ACHN (cell line): ENCODE data around the gene CLDN14.

ENCODE experiments used
- DNase-seq: peaks from one replicate; pipeline ENCODE4 v3.0.0-alpha.2; 2015
- in situ Hi-C: cut with HindIII; loops from 2 replicates; pipeline ENCODE4 v1.10.0; 2017; ENCODE audit warnings: low sequenced_read_pairs, low pct_ligation_motif_present, low pct_unique_long_range_greater_than_20kb

The CLDN14 gene

DNA sequence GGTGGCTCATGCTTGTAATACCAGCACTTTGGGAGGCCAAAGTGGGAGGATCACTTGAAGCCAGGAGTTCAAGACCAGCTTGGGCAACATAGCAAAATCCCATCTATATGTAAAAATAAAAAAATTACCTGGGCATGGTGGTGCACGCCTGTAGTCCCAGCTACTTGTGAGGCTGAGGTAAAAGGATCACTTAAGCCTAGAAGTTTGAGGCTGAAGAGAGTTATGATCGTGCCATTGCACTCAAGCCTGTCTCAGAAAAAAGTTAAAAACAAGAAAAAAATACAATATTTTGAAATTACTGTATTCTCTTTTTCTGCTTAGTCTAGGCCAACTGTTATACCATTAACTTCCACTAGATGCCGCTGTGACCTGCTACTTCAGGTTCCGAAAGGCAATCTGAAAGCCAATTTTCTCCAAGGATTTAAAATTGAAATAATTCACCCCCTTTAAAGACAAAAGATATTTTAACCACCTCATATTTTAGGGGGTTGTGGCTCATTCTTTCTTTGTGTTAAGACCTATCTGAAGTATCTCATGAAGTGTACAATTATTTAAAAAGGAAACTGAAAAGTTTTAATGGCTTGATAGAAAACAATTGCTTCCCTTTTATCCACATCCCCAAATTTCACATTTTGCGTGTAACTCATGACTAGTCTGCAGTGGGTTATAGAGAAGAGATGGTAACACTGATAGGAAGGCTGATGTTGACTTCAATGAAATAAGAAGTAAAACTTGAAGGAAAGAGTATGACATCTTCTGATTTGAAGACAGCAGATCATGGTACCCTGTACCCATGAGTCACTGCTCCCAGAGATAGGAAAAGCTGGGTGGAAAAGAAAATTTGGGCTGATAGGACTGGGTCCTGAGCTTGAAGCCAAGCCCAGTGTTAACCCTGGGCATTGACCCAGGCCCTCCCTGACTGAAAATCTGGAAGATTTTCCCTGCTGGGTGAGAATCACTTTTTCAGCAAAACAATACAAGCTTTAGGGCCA lies 24.4 kb upstream of the CLDN14 start:
- in situ Hi-C loops: no loop called here
- DNase-seq: peak; percentile 32

DNA sequence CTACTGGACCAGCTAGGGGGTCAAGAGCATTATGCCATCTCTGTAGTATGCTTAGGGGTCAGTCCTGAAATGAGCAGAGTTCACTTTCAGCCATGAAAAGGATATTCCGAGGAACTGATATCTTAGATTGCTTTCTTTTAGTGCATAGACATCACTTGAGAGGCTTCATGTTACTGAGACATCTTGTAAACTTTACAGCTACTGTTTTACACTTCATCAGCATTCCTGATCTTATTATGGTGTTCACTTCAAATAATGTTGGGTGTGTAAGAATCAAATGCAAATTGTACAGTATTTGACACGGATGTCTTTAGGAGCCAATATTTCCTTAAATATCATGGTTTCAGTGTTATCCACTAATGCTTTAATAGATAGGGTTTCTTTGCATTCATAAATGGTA lies 22.4 kb upstream of the CLDN14 start:
- in situ Hi-C loops: no loop called here
- DNase-seq: no peak

DNA sequence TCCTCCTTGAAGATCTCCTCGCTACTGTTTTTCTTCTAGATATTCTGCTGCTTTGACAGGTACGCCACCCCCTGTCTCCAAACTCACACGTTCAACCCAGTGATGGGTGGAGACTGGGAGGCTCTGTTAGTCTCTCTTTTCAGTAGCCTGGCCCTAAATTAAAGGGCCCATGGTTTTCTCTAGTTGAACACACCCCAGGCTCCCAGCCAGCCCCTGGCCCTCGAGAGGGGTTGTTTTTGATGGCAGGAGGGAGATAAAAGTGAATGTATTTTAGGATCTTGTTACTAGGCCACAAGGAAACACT lies 21.6 kb upstream of the CLDN14 start:
- in situ Hi-C loops: no loop called here
- no peak for DNase-seq

DNA sequence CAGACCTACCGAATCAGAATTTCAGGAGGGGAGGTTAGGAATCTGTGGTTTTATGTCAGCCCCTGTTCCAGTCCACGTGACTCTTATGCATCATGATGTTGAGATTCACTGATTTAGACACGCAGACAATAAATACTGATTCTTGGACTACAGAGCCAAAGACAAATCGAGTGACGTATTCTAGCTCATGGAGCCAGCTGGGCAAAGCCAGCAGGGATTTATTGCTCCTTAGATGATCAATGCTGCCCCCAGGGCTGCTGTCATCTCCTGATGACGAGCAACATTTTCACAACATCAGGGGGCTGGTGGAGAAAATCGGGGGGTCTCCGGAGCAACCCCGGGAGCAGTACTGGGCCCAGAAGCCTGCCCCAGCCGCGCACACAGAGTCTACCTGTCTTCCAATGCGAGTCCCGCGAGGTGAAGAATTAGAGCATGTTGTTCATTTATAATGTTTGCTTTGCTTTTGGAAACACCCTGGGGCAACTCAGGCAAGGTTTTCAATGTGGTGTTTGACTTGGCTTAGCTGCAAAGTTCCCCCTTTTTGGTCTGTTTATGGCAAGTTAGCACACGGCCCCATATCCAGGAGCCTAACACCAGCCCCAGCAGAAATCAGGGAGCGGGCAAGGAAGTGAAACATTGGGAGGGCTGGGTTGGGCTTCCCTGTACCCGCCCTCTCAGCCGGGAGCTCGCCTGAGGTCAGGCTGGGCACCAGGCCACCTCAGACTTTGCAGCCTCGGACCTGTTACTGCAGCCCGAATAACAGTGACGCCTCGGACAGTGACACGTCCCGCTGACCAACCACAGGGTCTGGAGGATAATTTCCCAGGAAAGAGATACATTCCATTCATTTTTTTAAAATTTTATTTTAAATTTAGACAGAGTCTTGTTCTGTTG lies 19.9 kb upstream of the CLDN14 start:
- no peak for DNase-seq
- in situ Hi-C loops: no loop called here

DNA sequence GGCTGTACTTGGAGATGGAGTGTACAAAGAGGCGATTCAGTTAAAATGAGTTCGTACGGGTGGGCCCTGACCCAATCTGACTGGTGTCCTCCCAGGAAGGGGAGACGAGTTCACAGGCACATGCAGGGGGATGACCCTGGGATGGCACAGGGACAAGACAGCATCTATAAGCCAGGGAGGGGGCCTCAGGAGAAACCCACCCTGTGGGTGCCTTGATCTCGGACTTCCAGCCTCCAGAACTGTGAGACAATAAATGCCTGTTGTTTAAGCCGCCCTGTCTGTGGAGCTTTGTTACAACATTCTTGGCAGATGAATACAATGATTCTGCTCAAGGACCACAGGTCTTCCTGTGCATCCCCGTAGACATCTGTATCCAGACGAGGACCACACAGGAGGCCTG lies 14.6 kb upstream of the CLDN14 start:
- in situ Hi-C loops: no loop called here
- no peak for DNase-seq

DNA sequence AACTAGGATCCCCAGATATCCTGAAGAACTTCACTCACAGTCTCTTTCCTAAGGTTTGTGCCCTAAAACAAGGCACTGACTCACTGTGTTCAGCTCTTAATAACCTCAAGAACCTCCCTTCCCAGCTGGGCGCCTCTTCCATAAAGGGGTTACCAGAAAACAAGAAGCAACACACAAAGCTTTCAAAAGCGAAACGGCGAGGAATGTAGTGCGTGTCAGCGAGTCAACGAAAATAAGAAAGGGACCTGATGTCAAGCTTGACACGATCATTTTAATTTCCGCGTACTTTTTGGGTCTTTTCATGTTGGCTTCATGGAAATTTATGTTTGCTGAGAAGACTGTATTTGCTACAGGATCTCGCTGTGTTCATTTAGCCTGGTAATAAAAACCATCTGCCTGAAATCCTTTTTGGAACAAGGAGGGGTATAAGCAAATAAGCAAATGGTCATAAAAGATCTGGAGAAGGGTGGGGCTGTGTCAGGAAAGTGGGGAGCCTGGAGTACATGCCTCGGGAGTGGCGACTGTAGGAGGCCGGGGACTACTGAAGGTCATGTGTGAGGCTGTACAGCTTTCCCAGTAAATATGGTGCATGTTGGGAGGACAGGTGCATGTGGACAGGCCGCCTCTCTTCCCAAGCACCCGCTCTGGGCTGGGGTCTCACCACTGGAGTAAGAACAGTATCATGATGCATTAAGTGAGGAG lies 11.4 kb upstream of the CLDN14 start:
- in situ Hi-C loops: no loop called here
- no peak for DNase-seq

DNA sequence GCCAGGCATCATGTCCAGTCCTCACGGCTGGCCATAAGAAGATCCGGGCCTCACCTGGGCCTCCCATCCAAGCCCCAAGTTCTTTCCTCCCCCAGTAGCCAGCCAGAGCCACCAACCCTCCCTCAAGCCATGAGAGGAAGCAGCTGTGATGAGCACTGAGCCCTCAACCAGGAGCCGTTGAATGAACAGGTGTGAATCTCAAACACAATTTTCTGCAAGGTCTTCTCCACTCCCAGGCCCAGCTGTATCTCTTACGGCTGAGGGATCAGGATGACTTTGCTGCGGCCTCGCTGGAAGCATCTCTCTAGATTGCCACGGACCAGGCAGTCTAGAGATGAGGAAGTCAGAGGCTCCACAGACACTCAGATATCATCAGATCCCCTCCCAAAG lies 9.8 kb upstream of the CLDN14 start:
- in situ Hi-C loops: no loop called here
- no peak for DNase-seq

DNA sequence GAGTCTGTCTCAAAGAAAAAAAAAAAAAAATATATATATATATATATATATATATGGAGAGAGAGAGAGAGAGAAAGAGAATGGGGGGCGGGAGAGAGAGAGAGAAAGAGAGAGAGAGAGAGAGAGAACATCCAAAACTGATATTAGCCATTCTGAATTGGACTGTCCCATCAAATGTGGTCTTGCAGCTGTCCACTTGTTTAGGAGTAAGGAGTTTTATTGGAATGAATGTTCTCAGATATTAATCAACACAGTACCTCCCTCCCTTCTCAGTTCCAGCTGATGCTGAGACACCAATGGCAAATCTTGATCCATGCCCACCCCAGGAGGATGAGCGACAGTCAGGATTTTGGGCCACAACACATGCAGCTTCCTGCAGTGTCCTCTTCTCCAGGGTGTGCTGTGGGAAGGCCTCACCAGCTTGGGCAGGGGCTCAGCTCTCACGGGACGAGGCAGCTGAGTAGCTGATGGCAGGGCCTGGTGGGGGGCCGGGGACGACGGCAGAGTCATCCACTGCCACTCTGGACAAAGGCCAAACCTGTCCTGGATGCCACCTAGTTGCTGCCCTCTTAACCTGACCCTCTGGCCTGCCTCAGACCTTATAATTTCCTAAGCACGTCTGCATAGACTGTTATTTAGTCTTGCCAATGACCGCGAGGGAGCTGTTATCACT lies 9.3 kb upstream of the CLDN14 start:
- in situ Hi-C loops: no loop called here

DNA sequence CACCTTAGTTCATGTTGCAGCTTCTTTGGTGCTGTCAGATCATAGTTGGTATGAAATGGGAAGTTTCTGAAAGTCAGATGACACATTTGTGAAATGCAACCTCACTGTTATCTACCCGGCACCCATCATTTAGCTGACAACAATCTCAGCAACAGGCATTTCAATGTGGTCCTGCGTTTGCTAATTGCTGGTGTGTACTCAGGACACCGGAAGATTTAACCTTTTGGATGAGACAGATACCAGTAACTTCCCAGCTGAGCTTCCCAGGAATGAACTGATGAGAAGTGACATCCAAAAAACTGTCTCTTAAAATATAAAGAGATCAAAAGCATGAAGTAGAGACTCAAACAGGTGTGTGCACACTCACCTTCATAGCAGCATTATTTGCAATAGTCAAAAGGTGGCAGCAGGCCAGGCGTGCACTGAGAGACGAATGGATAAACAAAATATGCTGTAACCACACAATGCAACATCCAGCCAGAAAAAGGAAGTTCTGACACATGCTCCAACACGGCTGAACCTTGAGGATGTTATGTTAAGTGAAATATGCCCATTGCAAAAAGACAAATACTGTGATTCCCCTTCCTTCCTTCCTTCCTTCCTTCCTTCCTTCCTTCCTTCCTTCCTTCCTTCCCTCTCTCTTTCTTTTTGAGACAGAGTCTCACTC lies 7.9 kb upstream of the CLDN14 start:
- no peak for DNase-seq
- in situ Hi-C loops: no loop called here

More for the DNA sequence above, 9.3 kb upstream of the CLDN14 start:
- no peak for DNase-seq

DNA sequence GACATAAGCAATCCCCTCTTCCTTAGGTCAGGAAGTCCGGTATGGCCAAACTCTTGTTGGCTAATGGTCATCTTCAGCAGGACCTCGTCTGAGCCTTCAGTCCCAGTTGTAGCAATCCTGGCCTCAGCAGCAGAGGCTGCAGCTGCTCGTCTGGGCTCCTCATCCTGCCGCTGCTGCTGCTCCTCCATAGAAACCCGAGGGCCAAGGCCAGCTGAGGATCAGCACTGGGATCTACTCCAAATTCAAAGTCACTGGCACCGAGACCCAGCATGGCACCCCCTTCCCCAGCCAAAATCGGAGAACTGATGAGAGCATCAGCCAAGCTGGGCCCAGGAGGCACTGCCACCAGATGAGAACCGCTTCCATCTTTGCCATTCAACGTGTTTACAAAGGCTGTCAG lies 6.3 kb upstream of the CLDN14 start:
- in situ Hi-C loops: no loop called here
- DNase-seq: no peak

DNA sequence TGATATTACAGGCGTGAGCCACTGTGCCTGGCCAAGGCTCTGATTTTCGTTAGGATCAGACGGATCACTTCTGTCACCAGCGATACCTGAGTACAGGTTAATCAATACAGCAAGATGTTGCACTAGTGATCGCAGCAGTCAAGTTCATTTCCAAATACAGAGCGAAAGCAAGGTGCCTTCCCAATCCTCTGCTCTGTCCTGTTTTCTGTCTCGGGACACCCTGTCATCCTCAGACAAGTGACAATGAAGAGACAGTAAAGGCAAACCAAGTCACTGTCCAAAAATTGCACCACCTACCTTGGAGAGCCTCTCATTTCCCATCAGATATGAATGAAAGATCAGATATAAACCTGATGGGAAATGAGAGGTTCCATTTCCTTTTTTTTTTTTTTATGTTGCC lies 5.6 kb upstream of the CLDN14 start:
- in situ Hi-C loops: no loop called here
- no peak for DNase-seq

DNA sequence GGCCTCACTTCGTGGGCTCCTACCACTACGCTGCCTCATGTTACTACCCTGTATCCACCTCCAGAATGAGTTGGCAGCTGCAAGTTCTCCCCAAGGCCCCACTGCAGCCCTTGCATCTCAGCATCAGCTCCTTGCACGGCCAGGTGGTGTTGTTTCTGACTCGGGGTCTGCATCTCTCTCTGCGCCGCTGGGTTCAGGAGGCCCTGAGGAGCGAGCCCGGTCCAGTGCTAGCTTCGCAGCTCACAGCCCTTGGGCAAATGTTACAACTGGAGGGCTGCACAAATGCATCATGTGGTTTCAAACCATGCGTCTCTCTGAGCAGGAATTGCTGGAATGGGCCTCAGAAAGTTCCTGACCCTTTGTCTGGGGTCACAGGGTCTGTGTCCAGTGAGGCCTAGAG lies 3.2 kb upstream of the CLDN14 start:
- in situ Hi-C loops: no loop called here
- DNase-seq: no peak

DNA sequence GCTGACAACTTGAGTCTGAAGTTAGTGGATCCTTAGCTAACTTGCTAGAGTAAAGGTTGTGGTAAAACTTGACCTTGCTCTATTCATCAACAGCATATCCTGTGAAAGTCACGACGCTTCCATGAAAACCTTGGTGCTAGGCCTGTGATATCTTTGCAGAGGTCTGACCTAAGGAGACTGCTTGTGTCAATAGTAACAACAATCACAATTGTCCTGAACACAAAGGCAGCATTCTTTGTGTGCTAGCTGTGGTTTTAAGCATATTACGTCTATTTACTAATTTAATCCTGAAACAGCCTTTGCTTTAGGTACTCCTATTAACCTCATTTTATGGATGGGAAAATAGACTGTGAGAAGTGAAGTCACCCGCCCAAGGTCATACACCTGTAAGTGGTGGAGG lies 2.8 kb upstream of the CLDN14 start:
- DNase-seq: no peak
- in situ Hi-C loops: no loop called here

DNA sequence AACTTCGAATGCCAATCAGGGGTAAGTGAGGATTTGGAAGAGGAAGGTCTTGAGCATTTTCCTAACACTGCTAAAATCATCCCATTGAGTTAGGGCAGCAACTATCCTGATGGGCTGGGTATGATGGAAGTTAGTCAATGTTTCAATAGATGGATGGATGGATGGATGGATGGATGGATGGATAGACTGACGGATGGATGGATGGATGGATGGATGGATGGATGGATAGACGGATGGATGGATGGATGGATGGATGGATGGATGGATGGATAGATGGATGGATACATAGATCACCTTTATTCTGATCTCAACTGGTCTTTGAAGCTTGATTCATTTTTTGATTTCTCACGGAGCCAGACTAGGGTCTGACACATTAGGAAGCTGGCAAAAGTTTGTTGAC lies 2.3 kb upstream of the CLDN14 start:
- in situ Hi-C loops: no loop called here
- no peak for DNase-seq

DNA sequence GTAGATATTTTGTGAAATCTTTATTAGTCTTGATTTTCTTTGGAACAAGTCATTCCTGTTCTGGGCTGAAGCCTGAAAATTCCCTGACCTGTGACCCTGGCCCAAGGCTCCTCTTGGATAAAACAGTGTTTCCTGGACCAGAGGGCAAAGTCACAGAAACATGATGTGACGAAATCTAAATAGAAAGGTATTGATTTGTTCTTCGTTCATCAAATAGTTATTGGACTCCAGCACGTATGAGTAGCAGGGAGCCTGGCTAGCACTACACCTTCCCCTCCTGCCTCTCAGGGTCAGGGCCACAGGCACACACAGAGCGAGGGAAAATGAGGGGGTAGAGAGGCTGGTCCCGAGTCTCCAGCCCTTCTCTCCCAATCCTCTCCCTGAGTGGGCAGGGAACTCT lies 1.7 kb upstream of the CLDN14 start:
- no peak for DNase-seq
- in situ Hi-C loops: no loop called here

DNA sequence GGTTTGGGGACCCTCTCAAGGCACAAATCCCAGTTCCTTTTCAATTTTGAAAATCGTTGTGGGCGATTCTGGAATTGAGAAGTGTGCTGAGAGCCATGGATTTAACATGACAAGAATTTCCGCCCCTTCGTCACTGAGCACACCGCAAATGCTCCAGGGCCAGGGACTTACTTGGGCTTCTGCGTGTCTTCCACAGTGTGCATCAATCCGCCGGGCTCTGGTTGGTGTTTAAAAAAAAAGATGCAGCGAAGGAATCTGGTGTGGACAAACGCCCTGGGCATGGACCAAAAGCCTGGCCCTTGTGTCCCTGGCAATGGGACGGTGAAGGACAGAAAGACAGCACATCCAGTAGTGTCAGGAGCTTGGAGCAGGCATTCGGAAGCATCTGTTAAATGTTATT lies 696 bp upstream of the CLDN14 start:
- in situ Hi-C loops: no loop called here
- DNase-seq: no peak

DNA sequence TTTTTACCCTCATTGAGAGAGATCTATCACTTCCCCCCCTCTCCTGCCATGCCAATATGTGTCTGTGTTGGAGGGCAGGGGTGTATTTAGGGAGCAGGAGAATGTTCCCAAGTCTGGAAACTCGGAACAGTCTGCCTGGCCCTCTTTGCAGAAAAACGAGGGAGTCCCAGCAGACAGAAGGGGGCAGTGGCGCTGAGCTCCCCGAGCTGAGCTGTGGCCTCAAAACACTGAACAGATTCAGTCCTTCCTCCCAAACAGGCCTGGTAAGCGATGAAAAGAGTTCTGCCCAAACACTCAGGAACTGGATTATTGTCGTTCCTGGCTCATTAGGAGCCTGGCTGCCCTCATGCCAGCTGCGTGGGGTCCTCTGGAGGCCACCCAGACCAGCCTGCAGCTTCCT lies 981 bp downstream of the CLDN14 start:
- in situ Hi-C loops: no loop called here
- no peak for DNase-seq

DNA sequence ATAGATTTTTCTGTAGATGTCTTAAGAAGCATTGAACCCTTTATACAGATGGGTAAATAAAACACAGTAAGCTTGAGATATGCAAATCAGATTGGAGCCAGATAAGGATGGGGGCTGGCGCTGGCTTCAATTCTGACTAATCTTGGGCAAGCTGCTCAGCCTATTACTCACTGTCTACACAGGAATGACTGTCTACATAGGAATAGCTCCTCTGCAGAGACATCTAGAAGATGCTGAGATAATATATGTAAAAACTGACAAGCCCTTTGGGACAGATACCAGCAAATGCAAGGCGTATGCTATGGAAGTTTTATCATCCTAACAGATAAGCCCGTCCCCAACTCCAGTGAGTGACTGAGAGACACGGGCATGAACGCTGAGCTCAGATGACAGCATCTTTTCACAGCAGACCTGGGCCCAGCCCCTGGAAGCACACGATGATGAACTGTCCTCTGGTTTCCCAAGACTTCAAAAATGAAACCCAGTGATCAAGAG lies 1.7 kb downstream of the CLDN14 start:
- in situ Hi-C loops: no loop called here
- DNase-seq: peak; percentile 56
